SK-N-MC (cell line): ENCODE measurements around the gene ZCCHC7.

Experiments used
- EZH2 ChIP-seq: fragments of 200-600 bp; sonication (generic); IDR thresholded peaks from one replicate; pipeline ENCODE4 v1.6.1; 2017; ENCODE audit warnings: antibody characterized with exemption
- FOXP2 ChIP-seq: optimal IDR thresholded peaks from 2 replicates; pipeline ENCODE3; 2011; ENCODE audit warnings: mild to moderate bottlenecking, moderate library complexity; ENCODE audit not compliant: insufficient read depth; ENCODE audit errors: extremely low read length, control extremely low read depth
- POLR2AphosphoS5 ChIP-seq: IDR thresholded peaks from 2 replicates; pipeline ENCODE4 v1.6.1; 2012; ENCODE audit warnings: mild to moderate bottlenecking, low read depth, low read length, borderline replicate concordance

GRCh38 chr9:37324691-37325490 lies 204.5 kb downstream of the ZCCHC7 start:
- TF ChIP-seq POLR2AphosphoS5 (no peak), EZH2 (no peak), FOXP2 (no peak)
